HG03378 (cell line): ENCODE measurements around the gene TRIM24.
"Not testable (repeated sequence)": the region's sequence is repeated elsewhere in the genome, so short reads cannot be mapped to it uniquely, and the experiment has no call there.

ENCODE experiments used
- ATAC-seq: cut with Tn5 transposase; IDR thresholded peaks from one replicate; pipeline ENCODE4 v1.9.1; 2021; ENCODE audit warnings: mild to moderate bottlenecking, moderate library complexity; ENCODE audit not compliant: unreplicated experiment

TRIM24 gene

GRCh38 chr7:138460176-138460648, at the start of gene TRIM24:
TRIM24 (plus strand) TSS chr7:138460259; CDS start chr7:138460549, 290 bp downstream.
- peak; percentile 61 for ATAC-seq

GRCh38 chr7:138412077-138412476, 48.0 kb upstream of the TRIM24 start:
- ATAC-seq = not testable (repeated sequence)

GRCh38 chr7:138412921-138413320, 47.1 kb upstream of the TRIM24 start:
- not testable (repeated sequence) for ATAC-seq

- ATAC-seq = no peak
Measured at GRCh38 chr7:138417078-138417700, 42.9 kb upstream of the TRIM24 start.

GRCh38 chr7:138417764-138418163, 42.3 kb upstream of the TRIM24 start:
- no peak for ATAC-seq

- not testable (repeated sequence) for ATAC-seq
Measured at GRCh38 chr7:138418403-138418802, 41.7 kb upstream of the TRIM24 start.

- no peak for ATAC-seq
Measured at GRCh38 chr7:138425026-138425425, 35.0 kb upstream of the TRIM24 start.

- no peak for ATAC-seq
Measured at GRCh38 chr7:138429577-138430250, 30.3 kb upstream of the TRIM24 start.

GRCh38 chr7:138431517-138431916, 28.5 kb upstream of the TRIM24 start:
- ATAC-seq = no peak

- no peak for ATAC-seq
Measured at GRCh38 chr7:138433583-138434443, 26.2 kb upstream of the TRIM24 start.

GRCh38 chr7:138434597-138435019, 25.5 kb upstream of the TRIM24 start:
- no peak for ATAC-seq

- no peak for ATAC-seq
Measured at GRCh38 chr7:138435231-138435919, 24.7 kb upstream of the TRIM24 start.

GRCh38 chr7:138436388-138436787, 23.7 kb upstream of the TRIM24 start:
- no peak for ATAC-seq

GRCh38 chr7:138440460-138440859, 19.6 kb upstream of the TRIM24 start:
- no peak for ATAC-seq

- no peak for ATAC-seq
Measured at GRCh38 chr7:138442822-138443221, 17.2 kb upstream of the TRIM24 start.

GRCh38 chr7:138449580-138449979, 10.5 kb upstream of the TRIM24 start:
- ATAC-seq = no peak

- no peak for ATAC-seq
Measured at GRCh38 chr7:138455609-138456008, 4.5 kb upstream of the TRIM24 start.

- no peak for ATAC-seq
Measured at GRCh38 chr7:138456220-138456619, 3.8 kb upstream of the TRIM24 start.

- ATAC-seq = no peak
Measured at GRCh38 chr7:138458576-138459412, 1.3 kb upstream of the TRIM24 start.
